ENCODE measurements around the gene LYRM4. TPM values are rescaled to one million over a fixed set of nuclear protein-coding genes. Genes with fewer than 3 reads are reported as not detected.
A peak's percentile ranks its signal among the peaks of the same experiment; 100 is the strongest.

LYRM4 gene
- total and polyA plus RNA-seq, 2 experiments from 2014 or later: 51.0 to 62.0 TPM

- no peak for TF ChIP-seq ZNF462 (CRISPR knock-in tag; IDR thresholded peaks at IDR 0.05)
- no peak for TF ChIP-seq ZNF331 (CRISPR knock-in tag; IDR thresholded peaks at IDR 0.05; ENCODE audit: low read depth)
- TF ChIP-seq EZH2 (IDR thresholded peaks at IDR 0.05; ENCODE audit: low read depth, unreplicated experiment): no peak
- TF ChIP-seq JUNB (IDR thresholded peaks at IDR 0.05; ENCODE audit: unreplicated experiment): no peak
- TF ChIP-seq CTCF (conservative IDR thresholded peaks at IDR 0.05; ENCODE audit: low read depth in 2 of 2): no peak
- no peak for TF ChIP-seq EZH2phosphoT487 (IDR thresholded peaks at IDR 0.05; ENCODE audit: unreplicated experiment)
These were observed 37.4 kb downstream of the LYRM4 start (continued) for GRCh38 chr6:5223309-5223708.

DNA sequence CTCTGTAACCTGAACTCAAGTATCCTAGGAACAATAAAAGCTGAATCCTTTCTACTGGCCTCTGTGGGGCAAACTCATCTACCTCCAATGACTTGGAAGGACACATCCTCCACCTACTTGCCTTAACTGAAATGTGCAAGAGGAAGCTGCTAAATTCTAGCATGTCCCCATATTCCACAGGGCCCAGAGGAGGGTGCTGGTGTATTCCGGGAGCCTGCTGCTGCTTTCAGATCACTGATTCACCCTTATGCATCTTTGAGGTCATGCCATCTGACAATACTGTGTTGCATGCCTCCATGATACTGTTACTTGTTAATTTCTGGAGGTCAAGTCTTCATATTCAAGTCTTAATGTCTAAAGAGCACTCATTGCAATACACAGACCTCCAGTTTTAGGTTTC lies 40.3 kb downstream of the LYRM4 start:
- H3K9me3 Mint-ChIP-seq: no peaks in the 10 kb centered on the region
- Histone ChIP-seq H3F3A (replicated peaks; ENCODE audit: low read depth) (no peaks in the 10 kb centered on the region), H2AFZ (no peak overlapping the region), H3K27ac (ENCODE audit: low read depth) (no peak overlapping the region), H3K4me1 (ENCODE audit: insufficient read depth) (no peaks in the 10 kb centered on the region; the same call in 1 of the 2 replicates), H3K4me3 (no peak overlapping the region), H3K79me2 (replicated peaks; ENCODE audit: insufficient read depth) (peaks cover 14% of the 10 kb centered on the region), H3K36me3 (ENCODE audit: insufficient read depth) (no peaks in the 10 kb centered on the region), H3K9me2 (ENCODE audit: insufficient read depth) (no peaks in the 10 kb centered on the region), H3K27me3 (ENCODE audit: insufficient read depth) (no peaks in the 10 kb centered on the region), H3K4me2 (no peak overlapping the region), H4K20me1 (replicated peaks; ENCODE audit: insufficient read depth) (peaks cover 13% of the 10 kb centered on the region)
- H3K27me3 Mint-ChIP-seq (ENCODE audit: insufficient read depth, low read depth, poor library complexity): no peaks in the 10 kb centered on the region
- no peaks in the 10 kb centered on the region for H3K36me3 Mint-ChIP-seq (ENCODE audit: low read depth)
- ATAC-seq (no peak), DNase-seq (ENCODE audit: low spot score) (no peak)
- H3K4me1 Mint-ChIP-seq: peaks cover 11% of the 10 kb centered on the region; the same call in 2 of the 3 replicates
- TF ChIP-seq CTCF (conservative IDR thresholded peaks at IDR 0.05; ENCODE audit: low read depth in 2 of 2) (peak in 1 of 2 experiments; percentile 37; a peak in 2 of 4 replicates), ZNF114 (CRISPR knock-in tag; IDR thresholded peaks at IDR 0.05) (no peak)
- no peak overlapping the region for H3K4me3 Mint-ChIP-seq
- no peak overlapping the region; the same call in 1 of the 2 replicates for H3K27ac Mint-ChIP-seq
